Skin of body (tissue), 2 donors: ENCODE data around the gene PDE12. TPM values are rescaled to one million over a fixed set of nuclear protein-coding genes. Genes with fewer than 3 reads are reported as not detected.

ENCODE experiments used
- DNase-seq: peaks from one replicate; lab custom pipeline; 2025; lab: John Stamatoyannopoulos, UW
- total RNA-seq: library from RNA; depleted of rRNA; stranded (reverse); fragments of >200 nt; gene quantifications from one replicate; pipeline ENCODE4 v1.2.3, GENCODE V29; 2014

The PDE12 gene, protein sequence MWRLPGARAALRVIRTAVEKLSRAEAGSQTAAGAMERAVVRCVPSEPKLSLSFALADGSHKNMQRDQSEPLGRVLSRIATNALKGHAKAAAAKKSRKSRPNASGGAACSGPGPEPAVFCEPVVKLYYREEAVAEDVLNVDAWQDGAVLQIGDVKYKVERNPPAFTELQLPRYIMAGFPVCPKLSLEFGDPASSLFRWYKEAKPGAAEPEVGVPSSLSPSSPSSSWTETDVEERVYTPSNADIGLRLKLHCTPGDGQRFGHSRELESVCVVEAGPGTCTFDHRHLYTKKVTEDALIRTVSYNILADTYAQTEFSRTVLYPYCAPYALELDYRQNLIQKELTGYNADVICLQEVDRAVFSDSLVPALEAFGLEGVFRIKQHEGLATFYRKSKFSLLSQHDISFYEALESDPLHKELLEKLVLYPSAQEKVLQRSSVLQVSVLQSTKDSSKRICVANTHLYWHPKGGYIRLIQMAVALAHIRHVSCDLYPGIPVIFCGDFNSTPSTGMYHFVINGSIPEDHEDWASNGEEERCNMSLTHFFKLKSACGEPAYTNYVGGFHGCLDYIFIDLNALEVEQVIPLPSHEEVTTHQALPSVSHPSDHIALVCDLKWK
- 8.8 TPM for total RNA-seq

DNA sequence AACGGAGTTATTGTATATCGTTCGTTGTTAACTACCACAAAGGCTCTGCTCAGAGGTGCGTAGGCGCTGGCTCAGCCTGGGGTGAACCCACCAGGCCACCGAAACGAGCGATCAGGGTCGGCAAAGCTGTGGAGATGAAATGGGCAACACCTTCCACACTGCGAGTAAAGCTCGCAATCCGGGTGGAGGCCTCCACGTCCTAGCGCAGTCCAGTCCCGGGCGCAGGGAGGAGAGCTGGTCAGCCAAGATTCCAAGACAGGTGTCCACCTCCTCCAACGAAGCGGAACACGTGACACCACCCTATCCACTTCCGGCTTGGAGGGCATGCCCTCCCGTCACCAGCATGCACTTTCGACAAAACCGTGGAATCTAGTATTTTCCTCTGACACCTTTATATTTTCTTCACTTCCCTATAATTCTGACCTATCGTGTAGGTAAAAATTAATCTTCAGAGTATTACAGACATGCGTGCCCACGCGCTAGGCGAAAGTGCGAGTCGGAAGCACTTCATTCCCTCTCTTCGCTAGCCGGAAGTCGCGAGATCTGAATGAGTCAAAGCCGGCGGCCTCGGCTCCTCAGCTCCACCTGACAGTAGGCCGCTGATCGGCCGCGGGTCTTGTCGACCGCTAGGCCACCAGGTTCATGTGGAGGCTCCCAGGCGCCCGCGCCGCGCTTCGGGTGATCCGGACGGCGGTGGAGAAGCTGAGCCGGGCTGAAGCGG is at the start of gene PDE12:
TSS of gene PDE12 (plus strand) at position 537 of the 721 bp plus-strand sequence. CDS start at position 643, 106 bp downstream.
- DNase-seq: peak; percentile 79

DNA sequence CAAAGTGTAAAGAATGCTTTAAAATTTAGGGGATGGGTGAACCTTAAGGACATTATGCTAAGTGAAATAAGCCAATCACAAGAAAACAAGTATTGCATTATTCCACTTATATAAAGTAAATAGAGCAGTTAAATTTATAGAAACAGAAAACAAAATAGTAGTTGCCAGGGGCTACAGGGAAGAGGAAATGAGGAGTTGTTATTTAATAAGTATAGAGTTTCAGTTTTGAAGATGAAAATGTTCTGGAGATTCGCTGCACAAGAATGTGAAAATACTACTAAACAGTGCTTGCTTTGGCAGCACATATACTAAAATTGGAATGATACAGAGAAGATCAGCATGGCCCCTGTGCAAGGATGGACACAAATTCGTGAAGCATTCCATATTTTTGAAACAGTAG is 43.9 kb upstream of the PDE12 start:
- no peak for DNase-seq

DNA sequence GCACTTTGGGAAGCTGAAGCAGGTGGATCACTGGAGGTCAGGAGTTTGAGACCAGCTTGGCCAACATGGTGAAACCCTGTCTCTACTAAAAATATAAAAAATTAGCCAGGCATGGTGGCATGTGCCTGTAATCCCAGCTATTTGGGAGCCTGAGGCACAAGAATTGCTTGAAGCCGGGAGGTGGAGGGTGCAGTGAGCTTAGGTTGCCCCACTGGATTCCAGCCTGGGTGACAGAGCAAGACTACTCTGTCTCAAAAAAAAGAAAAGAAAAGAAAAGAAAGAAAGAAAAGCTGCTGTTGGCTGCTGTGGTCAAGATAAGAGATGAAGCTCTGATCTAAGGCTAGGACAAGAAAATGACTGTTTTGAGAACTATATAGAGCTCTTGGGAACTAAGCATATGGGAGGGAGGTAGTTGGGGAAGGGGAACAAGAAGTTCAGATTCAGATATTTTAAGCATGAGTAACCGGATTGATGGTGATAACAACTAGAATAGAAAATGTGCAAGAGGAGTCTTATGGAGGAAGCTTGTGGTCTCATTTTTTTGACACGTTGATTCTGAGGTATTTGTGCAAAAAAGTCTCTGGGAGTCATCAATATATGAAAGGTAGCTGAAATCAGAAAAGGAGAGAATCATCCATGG is 37.7 kb upstream of the PDE12 start:
- no peak for DNase-seq

DNA sequence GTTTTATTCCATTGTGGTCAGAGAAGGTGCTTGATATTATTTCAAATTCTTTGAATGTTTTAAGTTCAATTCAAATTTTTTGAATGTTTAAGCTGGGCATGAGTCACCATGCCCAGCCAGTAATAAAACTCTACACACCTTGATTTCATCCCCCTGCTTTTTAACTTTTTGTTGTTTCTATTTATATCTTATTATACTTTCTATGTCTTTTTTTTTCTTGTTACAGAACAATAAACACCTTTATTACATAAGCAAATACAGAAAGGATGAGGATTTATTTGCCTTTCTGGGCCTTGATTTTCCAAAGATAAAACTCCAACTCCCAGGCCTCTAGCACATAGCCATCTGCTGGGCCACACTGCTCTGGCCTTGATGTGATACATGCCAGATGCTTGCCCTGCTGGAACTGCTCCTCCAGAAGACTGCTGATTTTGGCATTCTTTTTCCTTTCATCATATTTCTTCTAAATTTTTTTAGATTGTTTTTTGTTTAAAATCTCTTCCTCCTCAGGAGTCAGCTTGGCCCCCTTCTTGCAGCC is 25.9 kb upstream of the PDE12 start:
- no peak for DNase-seq

DNA sequence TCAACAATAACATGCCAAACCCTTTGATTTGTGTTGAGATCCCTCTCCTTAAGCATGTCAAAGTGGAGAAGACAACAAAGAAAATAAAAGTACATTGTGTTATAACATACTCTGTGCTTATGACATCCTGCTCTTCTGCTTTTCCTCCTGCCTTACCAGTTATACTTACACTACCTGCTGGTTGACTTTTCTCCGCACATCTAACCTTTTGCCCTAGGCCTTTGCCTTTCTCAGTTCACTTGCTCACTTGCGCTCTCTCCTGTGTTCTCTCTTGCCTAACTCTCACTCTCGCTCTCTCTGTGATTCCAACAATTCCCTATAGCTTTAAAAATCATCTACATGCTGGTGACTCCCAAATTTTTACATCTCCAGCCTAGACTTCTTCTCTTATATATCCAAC is 17.6 kb upstream of the PDE12 start:
- no peak for DNase-seq

DNA sequence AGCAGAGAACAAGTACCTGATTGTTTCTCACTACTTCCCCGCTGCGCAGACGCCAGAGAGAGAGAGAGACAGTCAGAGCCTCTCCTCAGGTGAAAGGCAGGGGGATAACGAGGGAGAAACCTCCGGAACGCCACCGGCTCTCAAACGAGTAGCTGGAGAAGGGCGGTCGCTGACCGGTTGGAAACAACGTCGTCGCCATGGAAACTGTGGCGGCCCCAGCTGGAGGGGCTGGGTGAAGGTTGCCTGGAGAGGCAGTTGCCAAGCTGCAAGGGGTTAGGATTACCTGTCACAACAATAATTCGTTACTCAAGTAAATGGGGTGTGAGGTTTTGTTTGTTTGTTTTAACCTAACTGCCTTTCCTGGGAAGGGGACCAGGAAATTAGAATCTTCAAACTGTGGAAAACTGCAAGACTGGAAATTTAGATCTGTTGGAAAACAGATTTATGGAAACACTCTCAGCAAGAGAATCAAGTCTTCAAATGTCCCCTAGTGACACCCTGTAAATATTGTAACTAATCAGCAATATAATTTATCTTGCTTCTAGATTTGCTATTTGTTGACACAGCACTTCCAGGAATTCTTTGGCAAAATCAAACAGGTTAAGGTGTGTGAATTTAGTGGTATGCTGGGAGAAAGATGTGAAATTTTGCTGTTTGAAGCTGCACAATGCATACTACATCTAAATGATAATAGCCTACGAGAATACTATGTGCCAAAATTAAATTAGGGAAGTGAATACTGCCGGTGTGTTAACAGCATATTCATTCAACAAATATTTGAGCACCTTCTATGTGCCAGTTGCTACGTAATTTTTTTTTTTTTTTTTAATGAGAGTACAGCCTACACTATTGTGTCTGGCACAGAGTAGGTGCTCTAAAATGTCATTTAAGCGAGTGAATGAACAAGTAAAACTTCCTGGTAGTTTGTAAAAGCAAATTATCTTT is 11.6 kb upstream of the PDE12 start, which contains the start of gene DNAH12:
TSS of gene DNAH12 (minus strand) at position 164 of the 945 bp plus-strand sequence. CDS start 1,474 bp downstream, outside the sequence.
- no peak for DNase-seq

DNA sequence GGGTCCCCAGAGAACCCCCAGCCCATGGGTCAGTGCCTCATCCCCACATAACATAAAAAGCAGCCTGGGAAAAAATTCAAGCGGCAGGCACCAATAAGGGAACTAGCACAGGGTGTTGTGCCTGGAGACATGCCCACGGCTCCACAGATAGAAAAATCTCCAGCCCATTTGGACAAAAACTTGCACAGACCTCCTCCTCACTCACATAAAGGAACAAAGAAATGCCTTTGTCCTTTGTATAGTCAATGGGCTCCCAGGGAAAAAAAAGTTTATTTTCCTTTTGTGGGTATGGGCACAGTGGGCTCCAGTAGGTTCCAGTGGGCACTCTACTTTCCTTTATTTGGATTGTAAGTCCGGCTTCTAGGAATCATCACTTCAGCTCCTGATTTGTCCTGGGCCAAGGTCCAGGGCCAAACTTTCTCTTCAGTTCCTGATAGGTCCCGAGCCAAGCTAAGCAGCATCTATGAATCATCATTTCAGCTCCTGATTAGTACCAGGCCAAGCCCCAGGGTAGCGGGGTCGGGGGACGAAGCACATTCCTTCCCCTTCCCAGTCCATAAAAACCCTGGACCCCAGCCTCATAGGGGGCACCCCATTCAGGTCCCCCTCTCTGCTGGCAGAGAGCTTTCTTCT is 10.3 kb upstream of the PDE12 start:
- no peak for DNase-seq

DNA sequence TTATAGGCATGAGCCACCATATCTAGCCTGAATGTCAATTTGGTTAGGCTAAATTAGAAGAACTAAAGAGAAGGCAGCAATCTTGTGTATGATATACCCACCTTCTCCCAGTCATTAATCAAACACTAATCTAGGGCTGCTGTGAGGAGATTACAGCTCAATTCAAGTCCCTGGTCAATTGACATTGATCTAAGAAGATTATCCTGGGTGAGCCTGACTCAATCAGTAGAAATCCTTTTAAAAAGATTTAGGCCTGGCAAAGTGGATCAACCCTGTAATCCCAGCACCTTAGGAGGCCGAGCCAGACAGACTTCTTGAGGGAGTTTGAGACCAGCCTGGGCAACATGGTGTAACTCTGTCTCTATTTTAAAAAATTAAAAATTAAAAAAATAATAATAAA is 9.5 kb upstream of the PDE12 start:
- no peak for DNase-seq

DNA sequence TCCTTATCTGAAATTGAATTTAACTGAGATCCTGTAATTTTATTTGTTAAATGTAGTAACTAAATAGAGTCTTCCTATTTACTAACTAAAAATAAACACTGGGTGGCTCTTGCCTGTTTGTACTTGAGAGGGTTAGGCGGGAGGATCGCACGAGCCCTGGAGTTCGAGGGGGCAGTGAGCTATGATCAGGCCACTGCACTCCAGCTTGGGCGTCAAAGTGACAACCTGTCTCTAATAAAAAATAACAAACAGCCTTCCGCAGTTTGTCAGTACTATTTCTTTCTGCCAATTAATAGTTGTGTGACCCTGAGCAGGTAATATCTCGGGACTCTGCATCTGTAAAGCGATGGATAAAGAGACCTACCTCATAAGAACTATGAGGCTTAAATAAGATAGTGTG is 768 bp upstream of the PDE12 start:
- DNase-seq: no peak

DNA sequence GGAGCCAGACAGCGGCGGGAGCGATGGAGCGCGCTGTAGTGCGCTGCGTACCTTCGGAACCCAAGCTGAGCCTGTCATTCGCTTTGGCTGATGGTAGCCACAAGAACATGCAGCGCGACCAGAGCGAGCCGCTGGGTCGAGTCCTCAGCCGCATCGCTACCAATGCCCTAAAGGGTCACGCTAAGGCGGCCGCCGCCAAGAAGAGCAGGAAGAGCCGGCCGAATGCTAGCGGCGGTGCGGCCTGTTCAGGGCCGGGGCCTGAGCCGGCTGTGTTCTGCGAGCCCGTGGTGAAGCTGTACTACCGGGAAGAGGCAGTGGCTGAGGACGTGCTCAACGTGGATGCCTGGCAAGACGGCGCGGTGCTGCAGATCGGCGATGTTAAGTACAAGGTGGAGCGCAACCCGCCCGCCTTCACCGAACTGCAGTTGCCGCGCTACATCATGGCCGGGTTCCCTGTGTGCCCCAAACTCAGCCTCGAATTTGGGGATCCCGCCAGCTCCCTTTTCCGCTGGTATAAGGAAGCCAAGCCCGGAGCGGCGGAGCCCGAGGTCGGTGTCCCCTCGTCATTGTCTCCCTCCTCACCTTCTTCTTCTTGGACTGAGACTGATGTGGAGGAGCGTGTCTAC is 498 bp downstream of the PDE12 start:
- DNase-seq: no peak

DNA sequence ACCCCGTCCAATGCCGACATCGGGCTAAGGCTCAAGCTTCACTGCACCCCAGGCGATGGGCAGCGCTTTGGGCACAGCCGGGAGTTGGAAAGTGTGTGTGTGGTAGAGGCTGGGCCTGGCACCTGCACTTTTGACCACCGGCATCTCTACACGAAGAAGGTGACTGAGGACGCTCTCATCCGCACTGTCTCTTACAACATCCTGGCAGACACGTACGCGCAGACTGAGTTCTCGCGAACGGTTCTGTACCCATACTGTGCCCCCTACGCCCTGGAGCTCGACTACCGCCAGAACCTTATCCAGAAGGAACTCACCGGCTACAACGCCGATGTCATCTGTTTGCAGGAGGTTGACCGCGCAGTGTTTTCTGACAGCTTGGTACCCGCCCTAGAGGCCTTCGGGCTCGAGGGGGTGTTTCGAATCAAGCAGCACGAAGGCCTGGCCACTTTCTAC is 1.0 kb downstream of the PDE12 start:
- DNase-seq: no peak

DNA sequence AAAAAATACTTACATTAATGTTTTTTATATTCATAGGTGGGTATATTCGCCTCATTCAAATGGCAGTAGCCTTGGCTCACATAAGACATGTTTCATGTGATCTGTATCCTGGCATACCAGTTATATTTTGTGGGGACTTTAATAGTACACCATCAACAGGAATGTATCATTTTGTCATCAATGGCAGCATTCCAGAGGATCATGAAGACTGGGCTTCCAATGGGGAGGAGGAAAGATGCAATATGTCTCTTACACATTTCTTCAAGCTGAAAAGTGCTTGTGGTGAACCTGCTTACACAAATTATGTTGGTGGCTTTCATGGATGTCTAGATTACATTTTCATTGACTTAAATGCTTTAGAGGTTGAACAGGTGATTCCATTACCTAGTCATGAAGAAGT is 3.5 kb downstream of the PDE12 start:
- DNase-seq: no peak

DNA sequence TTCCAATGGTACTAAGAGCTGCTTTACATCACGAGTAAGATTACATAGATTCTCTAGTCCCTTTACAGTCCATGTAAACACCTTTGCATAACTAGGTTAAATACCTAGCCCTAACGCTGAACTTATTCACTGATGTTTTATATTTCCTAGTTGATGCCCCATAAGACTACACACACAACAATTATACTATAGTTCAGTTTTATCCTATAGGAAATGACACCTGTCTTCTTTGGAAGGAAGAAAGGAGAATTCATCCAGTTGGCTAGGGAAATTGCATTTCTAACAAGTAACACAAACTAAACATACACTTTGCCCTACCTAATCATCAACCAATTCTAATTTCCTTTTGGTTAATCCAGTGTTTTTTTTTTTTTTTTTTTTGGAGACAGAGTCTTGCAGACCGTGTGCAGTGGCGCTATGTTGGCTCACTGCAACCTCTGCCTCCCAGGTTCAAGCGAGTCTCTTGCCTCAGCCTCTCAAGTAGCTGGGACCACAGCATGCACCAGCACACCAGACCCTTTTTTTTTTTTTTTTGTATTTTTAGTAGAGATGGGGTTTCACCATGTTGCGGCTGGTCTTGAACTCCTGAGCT is 13.9 kb downstream of the PDE12 start:
- no peak for DNase-seq

DNA sequence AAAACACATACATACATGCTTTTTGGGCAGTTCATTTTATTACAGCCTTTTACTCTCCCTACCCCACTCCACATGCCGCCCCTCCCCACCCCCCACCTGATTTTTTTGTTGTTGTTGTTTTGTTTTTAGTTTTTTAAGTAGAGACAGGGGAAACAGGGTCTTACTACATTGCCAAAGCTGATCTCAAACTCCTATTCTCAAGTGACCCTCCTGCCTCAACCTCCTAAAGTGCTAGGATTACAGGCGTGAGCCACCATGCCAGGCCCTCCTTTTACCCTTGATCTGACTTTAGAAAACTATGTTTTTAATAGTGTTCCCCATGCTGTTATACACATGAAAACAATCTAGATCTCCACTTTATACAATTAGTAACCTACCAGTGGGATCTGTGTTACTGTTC is 14.8 kb downstream of the PDE12 start:
- no peak for DNase-seq

DNA sequence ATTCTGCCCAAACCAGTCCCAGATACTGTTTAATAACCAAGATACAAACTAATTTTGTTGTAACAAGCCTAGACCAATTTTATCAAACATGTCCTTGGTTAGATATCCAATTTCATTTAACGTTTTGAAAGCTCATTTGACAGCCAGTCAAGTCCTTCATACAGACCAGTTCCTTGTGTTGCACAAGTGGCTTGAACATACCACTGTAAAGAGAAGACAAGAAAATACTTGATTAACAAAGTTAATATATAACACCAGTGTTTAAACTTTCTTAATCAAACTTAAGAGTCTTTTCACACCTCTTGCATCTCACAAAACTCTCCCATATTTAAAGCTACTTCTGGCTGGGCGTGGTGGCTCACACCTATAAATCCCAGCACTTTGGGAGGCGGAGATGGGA is 16.0 kb downstream of the PDE12 start:
- no peak for DNase-seq

DNA sequence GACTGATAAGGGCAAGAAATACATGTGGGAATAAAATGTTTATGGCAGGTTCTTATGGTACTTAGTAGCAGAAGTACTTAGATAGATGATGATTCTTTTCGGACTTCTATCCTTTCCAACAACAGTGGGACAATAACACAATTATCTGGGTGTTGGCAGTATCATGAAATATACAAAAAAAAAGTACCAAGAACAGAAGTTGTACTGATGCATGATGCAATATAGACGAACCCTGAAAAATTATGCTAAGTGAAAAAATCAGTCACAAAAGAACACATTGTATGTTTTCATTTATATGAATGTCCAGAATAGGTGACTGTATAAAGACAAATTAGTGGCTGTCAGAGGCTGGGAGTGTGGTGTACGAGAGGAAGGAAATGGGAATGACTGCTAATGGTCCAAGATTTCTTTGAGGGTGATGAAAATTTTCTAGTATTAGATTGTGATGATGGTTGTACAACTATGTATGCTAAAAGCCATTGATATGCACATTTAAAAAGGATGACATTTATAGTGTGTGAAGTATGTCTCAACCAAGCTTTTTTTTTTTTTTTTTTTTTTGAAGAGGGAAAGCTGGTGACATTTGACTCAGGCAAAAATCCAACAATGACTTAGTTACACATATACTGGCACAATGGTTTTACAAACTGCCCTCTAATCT is 20.0 kb downstream of the PDE12 start:
- DNase-seq: no peak

DNA sequence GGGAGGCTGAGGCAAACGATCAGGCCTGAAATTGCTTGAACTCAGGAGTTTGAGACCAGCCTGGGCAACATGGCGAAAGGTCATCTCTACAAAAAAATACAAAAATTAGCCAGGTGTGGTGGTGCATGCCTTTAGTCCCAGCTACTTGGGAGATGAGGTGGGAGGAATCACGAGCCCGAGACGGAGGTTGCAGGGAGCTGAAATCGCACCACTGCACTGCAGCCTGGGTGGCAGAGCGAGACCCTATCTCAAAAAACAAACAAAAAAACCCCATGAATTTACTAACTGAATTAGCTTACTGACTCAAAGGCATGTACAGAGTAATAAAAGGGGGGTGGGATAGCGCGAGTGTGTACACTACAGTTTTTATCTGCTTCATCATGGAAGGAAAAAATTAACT is 21.7 kb downstream of the PDE12 start:
- DNase-seq: no peak

DNA sequence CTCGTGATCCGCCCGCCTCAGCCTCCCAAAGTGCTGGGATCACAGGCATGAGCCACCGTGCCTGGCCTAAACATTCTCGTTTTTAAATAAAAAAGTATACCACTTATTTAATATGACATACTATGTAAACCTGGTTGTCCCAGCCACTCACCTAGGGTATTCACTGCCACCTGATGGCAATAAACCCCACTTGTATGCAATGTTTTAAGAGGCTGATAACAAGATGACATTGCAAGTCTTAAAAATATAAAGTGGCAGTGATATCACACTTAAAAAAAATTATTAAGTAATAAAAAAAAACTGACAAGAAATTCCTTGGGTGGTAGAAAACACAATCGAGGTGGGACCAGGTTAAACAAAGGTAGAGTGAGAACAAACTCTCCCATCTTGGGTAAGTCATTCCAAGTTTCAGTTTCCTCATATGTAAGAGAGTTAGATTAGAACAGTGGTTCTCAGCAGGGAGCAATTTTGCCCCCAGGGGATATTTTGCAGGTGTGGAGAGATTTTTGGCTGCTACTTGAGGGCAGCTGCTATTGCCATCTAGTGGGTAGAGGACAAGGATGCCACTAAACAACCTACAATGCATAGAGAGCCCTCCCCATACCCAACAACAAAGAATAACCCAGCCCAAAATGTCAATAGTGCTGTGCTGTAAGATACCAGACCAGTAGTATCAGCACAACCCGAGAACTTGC is 26.5 kb downstream of the PDE12 start:
- DNase-seq: no peak
